ENCODE data around the gene LRATD1. TPM values are rescaled to one million over a fixed set of nuclear protein-coding genes. Genes with fewer than 3 reads are reported as not detected.

Gene LRATD1
- total and polyA plus RNA-seq, 2 donors (not counting 1 experiment from before 2014, with no cell fraction given): 0.99 to 1.8 TPM

DNA sequence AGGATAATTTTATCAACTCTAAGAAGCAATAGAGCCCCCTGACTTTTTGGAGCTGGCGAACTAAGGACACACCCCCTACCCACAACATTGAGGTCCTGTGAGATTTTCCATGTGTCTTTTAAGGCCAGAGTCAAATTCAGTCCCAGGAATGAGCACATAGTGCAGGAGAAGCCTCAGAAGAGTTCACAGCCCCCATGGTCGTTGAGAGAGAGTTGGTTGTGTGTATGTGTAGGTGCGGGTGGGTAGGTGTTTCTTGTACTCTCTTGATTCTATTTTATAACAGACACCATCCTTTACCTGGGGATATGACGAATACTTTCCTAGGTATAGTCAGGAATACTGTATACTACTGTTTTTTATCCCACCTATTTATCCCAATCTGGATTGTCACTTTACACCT lies 8.6 kb downstream of the LRATD1 start:
- no peak overlapping the region for H3K4me2 ChIP-seq (ENCODE audit: extremely low read depth, insufficient read depth, low read length)

GRCh38 chr2:14642499-14642898 lies 10.0 kb downstream of the LRATD1 start:
- H3K4me2 ChIP-seq (ENCODE audit: extremely low read depth, insufficient read depth, low read length): no peak overlapping the region
- no peak overlapping the region for H3K27ac ChIP-seq (ENCODE audit: insufficient read depth, low read length)
- H4K20me1 ChIP-seq (ENCODE audit: control insufficient read depth, extremely low read depth, insufficient read depth, low read length): no peaks in the 10 kb centered on the region
- H2AFZ ChIP-seq (ENCODE audit: low read length): no peak overlapping the region
- no peak overlapping the region for H3K9ac ChIP-seq (ENCODE audit: insufficient read depth, low read length)
- no peaks in the 10 kb centered on the region for H3K79me2 ChIP-seq (ENCODE audit: control insufficient read depth, insufficient read depth, low read length)
- no peaks in the 10 kb centered on the region for H3K4me1 ChIP-seq (ENCODE audit: control insufficient read depth, extremely low read depth, insufficient read depth, low read length)
- TF ChIP-seq EZH2 (IDR thresholded peaks at IDR 0.05; ENCODE audit: low read length, missing control alignments) (no peak), CTCF (conservative IDR thresholded peaks at IDR 0.05 in 1 of 2, IDR thresholded peaks at IDR 0.05 in 1 of 2; ENCODE audit: low read depth in 1 of 2, low read length in 2 of 2) (no peak)
- no peak for DNase-seq (ENCODE audit: low read depth in 2 of 2)
- no peaks in the 10 kb centered on the region for H3K9me3 ChIP-seq (ENCODE audit: control insufficient read depth, insufficient read depth, low read depth, low read length)
- no peaks in the 10 kb centered on the region for H3K36me3 ChIP-seq (ENCODE audit: control insufficient read depth, insufficient read depth, low read length)
- H3K4me3 ChIP-seq (replicated peaks in 1 of 4; ENCODE audit: control extremely low read depth in 1 of 4, insufficient read depth in 1 of 4, low read depth in 3 of 4, low read length in 4 of 4): no peak overlapping the region
- no peaks in the 10 kb centered on the region for H3K27me3 ChIP-seq (ENCODE audit: control insufficient read depth, insufficient read depth, low read length)

More for the DNA sequence above, 8.6 kb downstream of the LRATD1 start:
- Histone ChIP-seq H3K27me3 (ENCODE audit: control insufficient read depth, insufficient read depth, low read length) (no peaks in the 10 kb centered on the region), H4K20me1 (ENCODE audit: control insufficient read depth, extremely low read depth, insufficient read depth, low read length) (no peaks in the 10 kb centered on the region), H2AFZ (ENCODE audit: low read length) (no peak overlapping the region), H3K27ac (ENCODE audit: insufficient read depth, low read length) (no peak overlapping the region), H3K36me3 (ENCODE audit: control insufficient read depth, insufficient read depth, low read length) (no peaks in the 10 kb centered on the region), H3K79me2 (ENCODE audit: control insufficient read depth, insufficient read depth, low read length) (no peaks in the 10 kb centered on the region), H3K4me3 (replicated peaks in 1 of 4; ENCODE audit: control extremely low read depth in 1 of 4, insufficient read depth in 1 of 4, low read depth in 3 of 4, low read length in 4 of 4) (no peak overlapping the region), H3K4me1 (ENCODE audit: control insufficient read depth, extremely low read depth, insufficient read depth, low read length) (no peaks in the 10 kb centered on the region), H3K9me3 (ENCODE audit: control insufficient read depth, insufficient read depth, low read depth, low read length) (no peaks in the 10 kb centered on the region), H3K9ac (ENCODE audit: insufficient read depth, low read length) (no peak overlapping the region)
- no peak for DNase-seq (ENCODE audit: low read depth in 2 of 2)
- no peak for TF ChIP-seq EZH2 (IDR thresholded peaks at IDR 0.05; ENCODE audit: low read length, missing control alignments)
- TF ChIP-seq CTCF (conservative IDR thresholded peaks at IDR 0.05 in 1 of 2, IDR thresholded peaks at IDR 0.05 in 1 of 2; ENCODE audit: low read depth in 1 of 2, low read length in 2 of 2): no peak

GRCh38 chr2:14647714-14648113 lies 15.2 kb downstream of the LRATD1 start:
- Histone ChIP-seq H2AFZ (ENCODE audit: low read length) (no peak overlapping the region), H3K4me2 (ENCODE audit: extremely low read depth, insufficient read depth, low read length) (no peak overlapping the region), H3K4me3 (replicated peaks in 1 of 4; ENCODE audit: control extremely low read depth in 1 of 4, insufficient read depth in 1 of 4, low read depth in 3 of 4, low read length in 4 of 4) (no peak overlapping the region), H3K79me2 (ENCODE audit: control insufficient read depth, insufficient read depth, low read length) (no peaks in the 10 kb centered on the region), H3K27ac (ENCODE audit: insufficient read depth, low read length) (no peak overlapping the region), H3K4me1 (ENCODE audit: control insufficient read depth, extremely low read depth, insufficient read depth, low read length) (no peaks in the 10 kb centered on the region), H4K20me1 (ENCODE audit: control insufficient read depth, extremely low read depth, insufficient read depth, low read length) (no peaks in the 10 kb centered on the region), H3K9me3 (ENCODE audit: control insufficient read depth, insufficient read depth, low read depth, low read length) (no peaks in the 10 kb centered on the region), H3K36me3 (ENCODE audit: control insufficient read depth, insufficient read depth, low read length) (no peaks in the 10 kb centered on the region), H3K27me3 (ENCODE audit: control insufficient read depth, insufficient read depth, low read length) (no peaks in the 10 kb centered on the region), H3K9ac (ENCODE audit: insufficient read depth, low read length) (no peak overlapping the region)
- TF ChIP-seq CTCF (conservative IDR thresholded peaks at IDR 0.05 in 1 of 2, IDR thresholded peaks at IDR 0.05 in 1 of 2; ENCODE audit: low read depth in 1 of 2, low read length in 2 of 2): no peak
- no peak for TF ChIP-seq EZH2 (IDR thresholded peaks at IDR 0.05; ENCODE audit: low read length, missing control alignments)
- no peak for DNase-seq (ENCODE audit: low read depth in 2 of 2)

Data from fibroblast of lung (primary cell).